DMS 273 treated with DMSO at 0.1 percent for 48 hours (cell line): ENCODE measurements around the gene PRR18.

Experiments used
- DNase-seq: peaks from one replicate; lab custom pipeline; 2025; lab: John Stamatoyannopoulos, UW

PRR18 gene

GRCh38 chr6:166305562-166306117, 2.6 kb downstream of the PRR18 start:
- no peak for DNase-seq

GRCh38 chr6:166304106-166304505, 4.1 kb downstream of the PRR18 start:
- no peak for DNase-seq

GRCh38 chr6:166301611-166302529, 6.3 kb downstream of the PRR18 start:
- no peak for DNase-seq

- no peak for DNase-seq
Measured at GRCh38 chr6:166300357-166300987, 7.7 kb downstream of the PRR18 start.

GRCh38 chr6:166297606-166298005, 10.6 kb downstream of the PRR18 start:
- DNase-seq = no peak

GRCh38 chr6:166296035-166296883, 11.9 kb downstream of the PRR18 start:
- DNase-seq = no peak

GRCh38 chr6:166293731-166294584, 14.2 kb downstream of the PRR18 start:
- DNase-seq = no peak

GRCh38 chr6:166289207-166290060, 18.8 kb downstream of the PRR18 start:
- DNase-seq = no peak

- DNase-seq = no peak
Measured at GRCh38 chr6:166286839-166287271, 21.3 kb downstream of the PRR18 start.

GRCh38 chr6:166285233-166285632, 23.0 kb downstream of the PRR18 start:
- DNase-seq = no peak

- no peak for DNase-seq
Measured at GRCh38 chr6:166284640-166285039, 23.6 kb downstream of the PRR18 start.

- DNase-seq = no peak
Measured at GRCh38 chr6:166282394-166283032, 25.7 kb downstream of the PRR18 start.

- no peak for DNase-seq
Measured at GRCh38 chr6:166281104-166281503, 27.1 kb downstream of the PRR18 start.

- no peak for DNase-seq
Measured at GRCh38 chr6:166279393-166279679, 28.9 kb downstream of the PRR18 start.

GRCh38 chr6:166278579-166279392, 29.4 kb downstream of the PRR18 start:
- no peak for DNase-seq

- DNase-seq = no peak
Measured at GRCh38 chr6:166277892-166278578, 30.2 kb downstream of the PRR18 start.

- no peak for DNase-seq
Measured at GRCh38 chr6:166277018-166277417, 31.2 kb downstream of the PRR18 start.

- DNase-seq = no peak
Measured at GRCh38 chr6:166275714-166276166, 32.5 kb downstream of the PRR18 start.
